DMS 273 (cell line): Measurements from ENCODE around the gene FASTKD1.
"Not testable (repeated sequence)": the region's sequence is repeated elsewhere in the genome, so short reads cannot be mapped to it uniquely, and the experiment has no call there.

Experiments
- DNase-seq: peaks from one replicate; lab custom pipeline; 2025; ENCODE audit not compliant: unreplicated experiment; lab: John Stamatoyannopoulos, UW

Gene FASTKD1

DNA sequence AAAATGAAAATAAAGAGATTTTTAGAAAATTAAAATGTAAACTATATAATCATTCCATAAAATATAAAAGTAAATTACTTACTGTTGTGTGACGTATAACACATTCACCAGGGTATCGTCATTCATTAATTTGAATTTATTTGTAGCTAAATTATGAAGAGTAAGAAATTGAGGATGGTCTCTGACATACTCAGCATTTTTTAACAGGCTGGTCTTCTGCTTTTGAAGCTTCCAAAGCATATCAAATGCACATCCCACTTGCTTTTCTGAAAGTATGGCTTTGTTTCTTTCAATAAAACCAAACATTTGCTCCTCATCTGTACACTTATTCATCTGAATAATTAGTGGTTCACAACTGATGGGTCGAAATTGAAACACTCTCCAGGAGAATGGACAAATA is 2.1 kb downstream of the FASTKD1 start:
- DNase-seq: no peak

DNA sequence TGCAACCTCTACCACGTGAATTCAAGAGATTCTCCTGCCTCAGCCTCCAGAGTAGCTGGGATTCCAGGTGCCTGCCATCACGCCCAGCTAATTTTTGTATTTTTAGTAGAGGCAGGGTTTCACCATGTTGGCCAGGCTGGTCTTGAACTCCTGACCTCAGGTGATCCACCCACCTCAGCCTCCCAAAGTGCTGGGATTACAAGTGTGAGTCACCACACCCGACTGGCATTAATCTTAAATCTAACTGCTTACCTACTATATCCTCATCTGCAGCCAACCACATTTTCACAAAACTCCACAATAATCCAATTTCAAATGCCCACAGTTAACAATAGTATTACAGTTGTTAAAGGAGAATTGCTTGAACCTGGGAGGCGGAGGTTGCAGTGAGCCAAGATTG is 2.9 kb downstream of the FASTKD1 start:
- DNase-seq: not testable (repeated sequence)

DNA sequence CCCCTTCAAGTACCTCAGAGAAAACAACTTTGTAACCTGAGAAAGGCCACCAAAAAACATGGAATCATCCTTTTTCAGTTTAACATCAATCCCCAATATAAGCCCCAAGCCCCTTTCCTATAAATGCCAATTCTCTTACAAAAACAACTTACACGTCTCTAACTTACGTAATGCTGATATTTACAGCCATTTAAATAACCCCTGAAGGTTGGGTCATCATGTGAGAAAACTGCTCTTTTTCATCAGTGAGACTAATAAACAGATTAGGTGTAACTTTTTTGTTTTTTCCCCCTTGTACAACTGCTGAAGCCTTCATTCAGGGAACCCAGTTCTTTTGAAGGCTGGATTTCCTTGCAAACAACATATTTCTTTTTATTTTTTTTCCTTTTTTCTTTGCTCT is 3.7 kb downstream of the FASTKD1 start:
- no peak for DNase-seq

DNA sequence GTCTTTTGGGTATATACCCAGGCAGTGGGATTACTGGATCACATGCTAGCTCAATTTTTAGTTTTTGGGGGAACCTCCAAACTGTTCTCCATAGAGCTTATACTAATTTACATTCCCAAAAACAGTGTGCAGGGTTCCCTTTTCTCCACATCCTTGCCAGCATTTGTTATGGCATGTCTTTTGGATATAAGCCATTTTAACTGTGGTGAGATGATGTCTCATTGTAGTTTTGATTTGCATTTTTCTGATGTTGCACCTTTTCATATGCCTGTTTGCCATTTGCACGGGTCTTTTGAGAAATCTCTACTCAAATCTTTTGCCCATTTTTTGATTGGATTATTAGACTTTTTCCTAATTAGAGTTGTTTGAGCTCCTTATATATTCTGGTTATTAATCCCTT is 8.0 kb downstream of the FASTKD1 start:
- DNase-seq: no peak

DNA sequence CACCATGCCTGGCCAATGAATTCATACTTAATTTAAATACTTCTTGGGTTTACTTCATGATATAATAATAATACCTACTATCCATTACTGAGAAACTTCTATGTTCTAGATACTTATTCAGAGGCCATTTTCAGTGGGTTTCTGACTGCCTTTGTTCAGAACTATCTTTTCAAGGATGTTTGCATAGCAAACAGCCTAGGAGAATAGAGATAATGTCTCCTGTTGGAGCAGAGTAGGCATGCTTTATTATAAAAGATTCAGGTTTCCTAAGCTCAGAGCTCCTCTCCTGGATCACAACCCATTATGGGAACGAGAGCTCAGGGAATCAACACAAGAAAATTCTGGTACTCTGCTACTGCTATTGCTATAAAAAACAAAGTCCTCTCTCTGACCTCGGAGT is 11.1 kb downstream of the FASTKD1 start:
- no peak for DNase-seq

DNA sequence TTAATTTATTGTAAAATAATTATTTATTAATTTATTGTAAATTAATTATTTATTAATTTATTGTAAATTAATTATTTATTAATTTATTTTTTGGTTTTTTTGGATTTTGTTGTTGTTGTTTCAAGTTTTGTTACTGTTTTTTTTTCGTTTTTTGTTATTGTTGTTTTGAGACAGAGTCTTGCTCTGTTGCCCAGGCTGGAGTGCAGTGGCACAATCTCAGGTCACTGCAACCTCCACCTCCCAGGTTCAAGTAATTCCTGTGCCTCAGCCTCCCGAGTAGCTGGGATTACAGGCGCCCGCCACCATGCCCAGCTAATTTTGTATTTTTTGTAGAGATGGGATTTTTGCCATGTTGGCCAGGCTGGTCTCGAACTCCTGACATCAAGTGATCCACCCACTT is 11.6 kb downstream of the FASTKD1 start:
- DNase-seq: not testable (repeated sequence)

DNA sequence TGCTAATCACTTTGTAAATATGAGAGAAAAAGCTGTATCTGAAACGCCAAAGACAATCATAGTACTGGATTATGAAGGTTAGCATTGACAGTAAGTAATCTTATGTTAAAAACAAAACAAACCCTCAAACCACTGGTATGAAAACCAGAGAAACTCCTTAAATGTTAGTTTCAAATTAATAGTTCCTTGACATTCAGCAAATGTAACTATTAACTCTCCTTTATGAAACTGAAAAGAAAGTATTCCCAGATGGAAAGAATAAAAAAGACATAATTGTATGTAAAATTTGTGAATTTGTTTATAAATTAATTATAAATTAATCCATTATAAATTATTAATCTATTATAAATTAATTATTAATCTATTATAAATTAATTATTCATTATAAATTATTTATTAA is 12.3 kb downstream of the FASTKD1 start:
- DNase-seq: no peak

DNA sequence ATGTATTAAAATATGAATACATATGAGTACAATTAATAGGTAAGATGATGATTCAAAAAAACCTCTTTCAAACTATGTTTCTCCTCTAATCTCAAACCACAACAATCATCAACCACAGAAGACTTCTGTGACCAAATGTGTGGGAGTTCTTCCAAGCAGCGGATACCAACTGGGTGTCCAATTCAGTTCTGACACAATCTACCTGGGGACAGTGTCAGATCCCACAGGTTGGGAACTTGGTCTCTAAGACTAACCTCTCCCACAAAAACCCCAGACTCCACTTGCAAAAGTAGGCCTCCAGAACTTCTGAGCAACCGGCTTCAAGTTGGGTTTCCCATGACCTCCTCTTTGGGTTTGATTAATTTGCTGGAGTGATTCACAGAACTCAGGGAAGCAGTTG is 26.9 kb downstream of the FASTKD1 start:
- no peak for DNase-seq

DNA sequence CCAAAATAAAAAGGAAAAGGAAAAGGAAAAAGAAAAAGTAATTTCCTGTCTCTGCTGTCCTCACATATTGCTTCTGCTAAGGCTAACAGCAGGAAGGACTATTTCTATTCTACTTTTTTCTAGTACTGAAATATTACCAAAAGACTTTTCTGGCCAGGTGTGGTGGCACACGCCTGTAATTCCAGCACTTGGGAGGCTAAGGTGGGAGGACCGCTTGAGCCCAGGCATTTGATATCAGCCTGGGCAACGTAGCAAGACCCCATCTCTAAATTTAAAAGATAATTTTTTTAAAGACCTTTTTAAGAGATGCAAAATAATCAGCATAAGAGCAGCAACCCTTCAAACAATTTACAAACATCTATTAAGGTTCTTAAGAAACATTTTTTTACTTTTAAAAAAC is 31.2 kb downstream of the FASTKD1 start:
- no peak for DNase-seq

DNA sequence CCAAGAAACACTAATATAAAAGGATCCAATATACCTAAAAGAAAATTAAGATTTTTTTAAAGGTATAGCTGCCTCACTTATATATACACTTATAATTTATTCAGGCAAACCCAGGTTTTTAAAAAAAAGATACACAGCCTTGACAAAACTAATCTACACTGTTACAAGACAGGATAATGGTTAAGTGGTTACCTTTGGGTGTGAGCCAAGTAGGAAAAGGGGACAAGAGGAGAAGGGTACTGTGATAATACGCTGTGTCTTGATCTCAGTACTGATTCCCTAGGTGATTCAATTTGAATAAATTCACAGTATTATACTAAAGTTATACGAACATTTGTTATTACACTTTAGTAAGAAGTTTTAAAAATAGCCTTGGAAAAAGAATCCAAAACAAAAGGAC is 33.5 kb downstream of the FASTKD1 start:
- no peak for DNase-seq

DNA sequence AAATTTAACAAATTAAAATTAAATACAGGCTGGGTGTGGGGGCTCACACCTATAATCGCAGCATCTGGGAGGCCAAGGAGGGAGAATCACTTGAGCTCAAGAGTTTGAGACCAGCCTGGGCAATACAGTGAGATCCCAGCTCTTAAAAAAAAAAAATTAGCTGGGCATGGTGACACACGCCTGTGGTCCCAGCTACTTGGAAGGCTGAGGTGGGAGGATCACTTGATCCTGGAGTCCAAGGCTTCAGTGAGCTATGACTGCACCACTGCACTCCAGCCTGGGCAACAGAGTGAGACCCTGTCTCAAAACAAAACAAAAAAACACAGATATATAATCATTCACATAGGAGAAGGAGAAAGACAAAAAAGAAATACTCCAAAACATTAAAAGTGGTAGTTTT is 34.2 kb downstream of the FASTKD1 start:
- not testable (repeated sequence) for DNase-seq

DNA sequence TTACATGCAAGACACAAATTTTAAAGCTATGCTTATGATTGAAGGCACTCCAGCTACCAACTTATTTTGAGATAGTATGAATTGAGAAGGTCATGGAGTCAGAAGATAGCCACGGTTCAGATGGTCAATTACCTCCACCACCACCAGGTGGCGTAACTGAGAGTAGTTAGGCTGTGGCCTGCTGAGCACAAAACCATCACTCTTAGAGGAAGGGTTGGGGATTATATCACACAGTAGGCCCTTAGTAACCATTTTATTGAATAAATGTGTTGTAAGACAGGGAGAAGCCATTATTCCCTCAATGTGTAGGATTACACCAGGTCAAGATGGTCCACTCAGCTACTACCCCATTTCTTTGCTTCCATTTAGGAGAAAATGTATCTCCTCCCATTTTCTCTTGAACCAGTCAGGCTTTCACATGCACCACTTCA is 45.4 kb downstream of the FASTKD1 start:
- DNase-seq: peak; percentile 85

DNA sequence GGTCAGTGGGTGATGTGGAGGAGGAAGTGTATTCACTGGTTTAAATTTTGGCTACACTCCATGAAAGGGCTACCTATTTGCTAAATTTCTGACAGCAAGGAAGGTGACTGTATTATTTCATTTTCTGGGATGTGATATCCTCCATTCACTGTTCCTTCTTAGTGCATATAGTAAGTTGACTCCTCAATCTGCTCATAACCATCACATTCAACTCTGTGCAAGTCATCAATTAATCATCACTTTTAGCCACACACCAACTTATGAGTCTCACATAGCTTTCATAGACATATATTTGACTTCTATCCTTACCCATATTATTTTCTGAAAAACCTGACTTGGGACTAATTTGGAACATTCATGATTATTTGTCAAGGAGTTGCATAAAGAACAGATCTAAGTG is 47.2 kb downstream of the FASTKD1 start:
- DNase-seq: no peak

DNA sequence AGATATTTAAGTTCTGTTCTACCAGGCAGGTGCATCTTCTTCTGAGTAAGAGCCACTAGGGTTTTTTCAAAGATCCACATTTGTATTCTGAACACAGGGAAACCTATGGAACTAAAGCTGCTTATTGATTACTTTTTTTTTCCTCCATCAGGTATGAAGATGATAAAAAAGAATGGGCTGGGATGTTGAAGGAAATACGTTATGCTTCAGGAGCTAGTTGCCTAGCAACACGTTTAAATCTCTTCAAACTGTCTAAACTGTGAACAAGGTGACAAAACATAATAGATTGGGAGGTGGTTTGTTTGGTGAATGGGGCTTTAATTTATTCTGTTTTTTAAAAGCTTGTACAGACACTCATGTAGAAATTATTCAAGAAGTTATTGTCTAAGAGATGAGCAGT is 48.2 kb downstream of the FASTKD1 start:
- no peak for DNase-seq

DNA sequence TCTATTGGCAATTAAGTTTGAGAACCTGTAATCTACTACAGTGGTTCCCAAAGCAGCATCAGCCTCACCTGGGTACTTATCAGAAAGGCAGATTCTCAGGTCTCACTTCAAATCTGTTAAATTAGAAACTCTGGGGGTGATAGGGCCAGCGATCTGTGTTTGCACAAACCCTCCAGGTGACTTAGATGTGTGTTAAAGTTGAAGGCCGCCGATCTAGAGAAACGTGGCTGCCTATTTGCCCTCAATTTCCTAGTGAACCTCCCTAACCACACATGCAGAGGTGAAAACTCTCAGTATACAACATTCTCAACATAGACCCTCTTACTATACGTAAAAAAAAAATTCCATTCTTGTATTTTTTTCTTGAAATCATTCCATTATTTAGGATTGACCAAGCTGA is 50.0 kb downstream of the FASTKD1 start:
- no peak for DNase-seq

DNA sequence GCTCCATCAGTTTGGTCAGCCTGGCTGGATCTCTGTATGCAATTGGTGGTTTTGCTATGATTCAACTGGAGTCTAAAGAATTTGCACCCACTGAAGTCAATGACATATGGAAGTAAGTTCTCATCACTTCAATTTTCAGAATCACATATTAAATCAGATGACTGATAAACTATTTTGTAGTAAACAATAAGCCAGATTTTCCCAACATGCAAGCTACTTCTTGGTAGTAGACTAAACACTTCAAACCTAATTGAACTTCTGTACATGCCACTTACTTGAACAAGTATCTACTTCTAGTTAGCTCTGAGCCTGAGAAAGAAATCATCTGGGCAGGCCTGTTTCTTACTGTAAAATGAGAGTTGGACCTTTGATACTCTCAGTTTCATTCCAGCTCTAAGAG is 52.8 kb downstream of the FASTKD1 start:
- no peak for DNase-seq

DNA sequence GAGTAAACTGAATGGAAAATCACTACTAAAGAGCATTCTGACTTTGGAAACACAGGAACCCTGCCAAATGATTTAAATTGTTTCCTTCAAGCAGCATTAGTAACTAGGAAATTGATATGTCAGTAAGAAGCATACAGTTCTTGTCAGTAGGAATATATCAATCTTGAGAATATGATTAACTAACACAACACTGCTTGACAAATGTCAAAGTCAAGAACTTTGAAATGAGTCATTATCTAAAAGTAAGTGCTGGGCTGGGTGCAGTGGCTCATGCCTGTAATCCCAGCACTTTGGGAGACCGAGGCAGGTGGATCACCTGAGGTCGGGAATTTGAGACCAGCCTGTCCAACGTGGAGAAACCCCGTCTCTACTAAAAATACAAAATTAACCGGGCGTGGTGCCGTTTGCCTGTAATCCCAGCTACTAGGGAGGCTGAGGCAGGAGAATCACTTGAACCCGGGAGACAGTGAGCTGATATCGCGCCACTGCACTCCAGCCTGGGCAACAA is 57.1 kb downstream of the FASTKD1 start:
- DNase-seq: not testable (repeated sequence)

DNA sequence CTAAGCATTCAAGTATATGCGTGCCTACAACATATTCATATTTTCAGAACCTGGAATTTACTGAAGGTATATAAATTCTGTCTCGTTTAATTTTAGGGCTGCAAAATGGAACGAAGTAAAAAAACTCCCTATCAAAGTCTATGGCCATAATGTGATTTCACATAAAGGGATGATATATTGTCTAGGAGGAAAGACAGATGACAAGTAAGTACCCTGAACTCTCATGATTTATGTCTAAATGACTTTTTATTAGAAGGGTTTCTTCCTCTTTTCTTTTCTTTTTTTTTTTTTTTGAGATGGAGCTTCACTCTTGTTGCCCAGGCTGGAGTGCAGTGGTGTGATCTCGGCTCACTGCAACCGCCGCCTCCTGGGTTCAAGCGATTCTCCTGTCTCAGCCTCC is 58.9 kb downstream of the FASTKD1 start:
- DNase-seq: not testable (repeated sequence)

DNA sequence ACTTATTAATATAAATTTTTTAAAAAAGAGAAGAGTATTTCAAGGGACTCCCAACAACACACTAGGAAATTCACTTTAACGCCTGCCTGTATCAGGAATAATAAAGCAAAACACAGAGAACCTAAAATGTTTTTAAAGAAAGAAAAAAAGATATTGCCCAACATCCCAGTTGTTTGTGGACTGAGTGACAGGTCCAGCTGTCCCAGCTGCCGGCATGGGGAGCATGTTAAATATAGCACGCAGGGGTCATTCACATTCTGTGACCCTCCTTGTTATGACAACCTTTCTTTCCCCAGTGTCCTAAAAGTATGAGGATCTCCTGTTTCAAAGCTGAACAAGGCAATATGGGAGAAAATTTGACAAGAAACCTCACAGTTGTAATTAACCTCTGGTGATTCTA is 59.7 kb downstream of the FASTKD1 start:
- DNase-seq: no peak

DNA sequence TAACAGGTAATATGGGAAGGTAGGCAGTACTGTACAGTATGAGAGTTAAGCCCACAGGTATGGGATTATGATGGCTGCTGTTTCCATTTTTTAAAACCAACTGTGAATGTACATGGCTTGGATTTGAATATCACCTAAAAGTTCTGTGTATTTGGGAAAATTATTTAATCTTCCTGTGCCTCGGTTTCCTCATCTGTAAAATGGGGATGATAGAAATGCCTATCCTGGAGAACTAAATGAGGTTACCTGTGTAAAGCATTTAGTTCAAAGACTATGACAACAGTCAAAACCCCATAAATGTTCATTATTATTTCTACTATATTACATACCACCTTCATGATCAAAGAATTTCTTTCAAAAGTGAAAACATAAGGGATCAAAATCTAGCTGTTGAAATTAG is 60.6 kb downstream of the FASTKD1 start:
- no peak for DNase-seq

DNA sequence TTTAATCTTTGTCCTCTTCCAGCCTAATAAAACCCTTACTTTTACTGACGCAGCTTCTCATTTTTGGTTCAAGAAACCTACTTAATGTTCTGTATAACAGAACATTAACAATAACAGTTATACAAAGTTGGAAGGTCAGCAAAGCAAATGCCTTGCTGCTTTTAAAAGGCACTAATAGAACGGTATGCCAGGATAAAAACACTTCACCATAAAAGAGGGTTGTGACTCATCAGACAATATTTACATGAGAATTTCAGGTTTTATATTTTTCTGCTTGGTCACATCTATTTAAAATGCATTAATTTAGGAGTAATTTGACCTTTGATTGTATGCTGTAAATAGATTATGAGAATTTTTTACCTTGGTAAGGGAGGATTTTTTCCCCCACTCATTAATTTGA is 61.1 kb downstream of the FASTKD1 start:
- no peak for DNase-seq

DNA sequence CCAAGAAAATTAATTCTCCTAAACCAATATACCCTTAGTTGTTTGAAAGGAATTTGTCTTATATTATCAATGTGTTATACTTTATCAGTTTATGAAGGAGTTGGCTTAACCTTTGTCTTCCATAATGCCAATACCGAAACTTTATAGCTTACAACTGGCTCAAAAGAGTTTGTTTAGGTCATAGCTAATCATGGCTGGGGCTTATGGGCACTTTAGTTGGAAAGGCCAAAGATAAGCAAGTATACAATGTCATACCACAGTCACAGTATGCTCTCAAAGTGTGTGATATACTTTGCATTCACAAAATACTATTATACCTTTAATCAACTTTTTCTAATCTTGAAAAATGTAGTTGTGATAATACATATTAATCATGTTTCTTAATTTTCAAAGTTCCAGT is 61.8 kb downstream of the FASTKD1 start:
- DNase-seq: no peak

DNA sequence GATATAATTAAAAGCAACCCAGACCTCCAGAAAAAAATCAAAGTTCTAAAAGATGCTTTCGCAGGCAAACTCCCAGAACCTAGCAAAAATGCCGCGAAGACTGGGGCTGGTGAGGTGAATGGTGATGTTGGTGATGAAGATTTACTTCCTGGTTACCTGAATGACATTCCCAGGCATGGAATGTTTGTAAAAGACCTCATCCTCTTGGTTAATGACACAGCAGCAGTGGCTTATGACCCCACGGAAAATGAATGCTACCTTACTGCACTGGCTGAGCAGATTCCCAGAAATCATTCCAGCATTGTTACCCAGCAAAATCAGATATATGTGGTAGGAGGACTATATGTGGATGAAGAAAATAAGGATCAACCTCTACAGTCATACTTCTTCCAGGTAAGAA is 63.2 kb downstream of the FASTKD1 start:
- no peak for DNase-seq

DNA sequence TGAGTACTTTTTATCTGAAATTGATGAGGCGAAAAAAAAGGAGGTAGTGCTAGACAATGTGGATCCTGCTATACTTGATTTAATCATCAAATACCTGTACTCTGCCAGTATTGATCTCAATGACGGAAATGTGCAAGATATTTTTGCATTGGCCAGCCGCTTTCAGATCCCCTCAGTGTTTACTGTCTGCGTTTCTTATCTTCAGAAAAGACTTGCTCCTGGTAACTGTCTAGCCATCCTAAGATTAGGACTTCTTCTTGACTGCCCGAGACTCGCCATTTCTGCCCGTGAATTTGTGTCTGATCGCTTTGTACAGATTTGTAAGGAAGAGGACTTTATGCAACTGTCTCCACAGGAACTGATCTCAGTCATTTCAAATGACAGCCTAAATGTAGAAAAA is 63.7 kb downstream of the FASTKD1 start:
- DNase-seq: no peak
